ENCODE results near the gene PFAS. TPM values are rescaled to one million over a fixed set of nuclear protein-coding genes. Genes with fewer than 3 reads are reported as not detected.
A peak's percentile ranks its signal among the peaks of the same experiment; 100 is the strongest.

Gene PFAS
- total RNA-seq, 1 experiment from 2014 or later: 44.1 TPM

- Mint-ChIP-seq H3K27me3 (ENCODE audit: insufficient read depth, unreplicated experiment) (no peaks in the 10 kb centered on the region), H3K36me3 (ENCODE audit: insufficient read depth, unreplicated experiment) (peaks cover 66% of the 10 kb centered on the region), H3K4me3 (ENCODE audit: unreplicated experiment) (no peak overlapping the region), H3K9me3 (ENCODE audit: unreplicated experiment) (no peaks in the 10 kb centered on the region), H3K4me1 (ENCODE audit: low read depth, unreplicated experiment) (peaks cover 5% of the 10 kb centered on the region), H3K27ac (ENCODE audit: unreplicated experiment) (no peak overlapping the region)
- no peak for TF ChIP-seq CTCF (IDR thresholded peaks at IDR 0.05; ENCODE audit: insufficient read depth in 1 of 2, low read depth in 1 of 2, low read length in 1 of 2, severe bottlenecking in 1 of 2, unreplicated experiment in 1 of 2)
- Histone ChIP-seq H3K9me3 (no peaks in the 10 kb centered on the region), H3K4me1 (peaks cover 4% of the 10 kb centered on the region; the same call in 1 of the 2 replicates), H3K27me3 (replicated peaks; ENCODE audit: control insufficient read depth, insufficient read depth, low read length) (no peaks in the 10 kb centered on the region), H3K36me3 (ENCODE audit: control insufficient read depth, insufficient read depth, low read length) (no peaks in the 10 kb centered on the region), H3K4me3 (ENCODE audit: low read depth, low read length) (no peak overlapping the region)
- POLR2A ChIA-PET: no interaction called here
- DNase-seq: no peak
- BruUV-seq (replicated peaks): no TSS peak
- intact Hi-C loops (cut with micrococcal nuclease; ENCODE audit: unreplicated experiment): no loop called here
- CTCF ChIA-PET: no interaction called here
Measured at GRCh38 chr17:8206536-8206935, 42.6 kb upstream of the PFAS start.

- no peak for TF ChIP-seq CTCF (IDR thresholded peaks at IDR 0.05; ENCODE audit: insufficient read depth in 1 of 2, low read depth in 1 of 2, low read length in 1 of 2, severe bottlenecking in 1 of 2, unreplicated experiment in 1 of 2)
Measured at GRCh38 chr17:8209907-8210760, 39.0 kb upstream of the PFAS start, which contains the start of gene AURKB. Gene AURKB, minus strand, starts transcription at chr17:8210575. Its CDS starts 351 bp downstream, at chr17:8210224.

GRCh38 chr17:8210761-8211458 is 38.2 kb upstream of the PFAS start:
- intact Hi-C loops (cut with micrococcal nuclease; ENCODE audit: unreplicated experiment): loop anchor here (1.0 kb wide), 2 partner anchors 12 to 24 kb away; no protein-coding TSS in a partner anchor
- H3K4me3 Mint-ChIP-seq (ENCODE audit: unreplicated experiment): peak overlapping the region; percentile 100
- H3K27me3 Mint-ChIP-seq (ENCODE audit: insufficient read depth, unreplicated experiment): no peaks in the 10 kb centered on the region
- H3K9me3 Mint-ChIP-seq (ENCODE audit: unreplicated experiment): no peaks in the 10 kb centered on the region
- Histone ChIP-seq H3K36me3 (ENCODE audit: control insufficient read depth, insufficient read depth, low read length) (no peaks in the 10 kb centered on the region), H3K9me3 (no peaks in the 10 kb centered on the region), H3K27me3 (replicated peaks; ENCODE audit: control insufficient read depth, insufficient read depth, low read length) (no peaks in the 10 kb centered on the region), H3K4me3 (ENCODE audit: low read depth, low read length) (peak overlapping the region; percentile 43), H3K4me1 (peaks cover 4% of the 10 kb centered on the region; the same call in 1 of the 2 replicates)
- H3K27ac Mint-ChIP-seq (ENCODE audit: unreplicated experiment): peak overlapping the region; percentile 99
- H3K4me1 Mint-ChIP-seq (ENCODE audit: low read depth, unreplicated experiment): peaks cover 8% of the 10 kb centered on the region
- no peak for DNase-seq
- POLR2A ChIA-PET: interaction anchor here (0.8 to 3.0 kb wide), 10 partner anchors 10 to 84 kb away, joined by 3 to 24 read pairs (median 7); partner anchors contain the start of genes BORCS6, CTC1 and SLC25A35
- CTCF ChIA-PET: interaction anchor here (0.6 to 1.4 kb wide), 4 partner anchors 10 to 21 kb away, joined by 3 to 4 read pairs (median 4); partner anchors contain the start of gene BORCS6
- no peak for TF ChIP-seq CTCF (IDR thresholded peaks at IDR 0.05; ENCODE audit: insufficient read depth in 1 of 2, low read depth in 1 of 2, low read length in 1 of 2, severe bottlenecking in 1 of 2, unreplicated experiment in 1 of 2)
- BruUV-seq (replicated peaks): TSS peak; percentile 95
- H3K36me3 Mint-ChIP-seq (ENCODE audit: insufficient read depth, unreplicated experiment): peaks cover 42% of the 10 kb centered on the region

More at GRCh38 chr17:8209907-8210760, 39.0 kb upstream of the PFAS start, which contains the start of gene AURKB:
- H3K4me3 ChIP-seq (ENCODE audit: low read depth, low read length): peak within 1 kb of the TSS; percentile 84
- peak within 1 kb of the TSS; percentile 99 for H3K27ac Mint-ChIP-seq (ENCODE audit: unreplicated experiment)
- no peaks in the 10 kb centered on the region for H3K36me3 ChIP-seq (ENCODE audit: control insufficient read depth, insufficient read depth, low read length)
- peak within 1 kb of the TSS; percentile 100 for H3K4me3 Mint-ChIP-seq (ENCODE audit: unreplicated experiment)
- ChIA-PET POLR2A (interaction anchor here (0.8 to 3.0 kb wide), 10 partner anchors 9 to 85 kb away, joined by 3 to 24 read pairs (median 7); partner anchors contain the start of genes BORCS6, CTC1 and SLC25A35), CTCF (interaction anchor here (0.6 to 1.4 kb wide), 4 partner anchors 9 to 20 kb away, joined by 3 to 4 read pairs (median 4); partner anchors contain the start of gene BORCS6)
- no TSS peak for BruUV-seq (replicated peaks)
- intact Hi-C loops (cut with micrococcal nuclease; ENCODE audit: unreplicated experiment): loop anchor here (1.0 kb wide), 2 partner anchors 13 to 23 kb away; no protein-coding TSS in a partner anchor
- no peaks in the 10 kb centered on the region for H3K9me3 Mint-ChIP-seq (ENCODE audit: unreplicated experiment)
- peaks cover 46% of the 10 kb centered on the region for H3K36me3 Mint-ChIP-seq (ENCODE audit: insufficient read depth, unreplicated experiment)
- no peaks in the 10 kb centered on the region for H3K27me3 ChIP-seq (replicated peaks; ENCODE audit: control insufficient read depth, insufficient read depth, low read length)
- peaks cover 8% of the 10 kb centered on the region for H3K4me1 Mint-ChIP-seq (ENCODE audit: low read depth, unreplicated experiment)
- peak; percentile 90 to 92 for DNase-seq
- H3K4me1 ChIP-seq: peaks cover 4% of the 10 kb centered on the region; the same call in 1 of the 2 replicates
- no peaks in the 10 kb centered on the region for H3K9me3 ChIP-seq
- H3K27me3 Mint-ChIP-seq (ENCODE audit: insufficient read depth, unreplicated experiment): no peaks in the 10 kb centered on the region

All from Caco-2 (cell line).